HEK293 (cell line): ENCODE data around the gene MICU1.

Experiments
- BCL11B ChIP-seq: fragments of 450-650 bp; formaldehyde crosslinking; IDR thresholded peaks from 2 replicates; pipeline ENCODE4 v1.5.1; 2016; ENCODE audit warnings: low read depth, missing biosample characterization, missing genetic modification characterization
- HOXA7 ChIP-seq: sonication (generic); formaldehyde crosslinking; IDR thresholded peaks from 2 replicates; pipeline ENCODE4 v1.8.1; 2022; ENCODE audit warnings: missing genetic modification reagents, borderline replicate concordance
- SCRT2 ChIP-seq: fragments of 450-650 bp; formaldehyde crosslinking; IDR thresholded peaks from 2 replicates; pipeline ENCODE4 v1.5.1; 2016; ENCODE audit warnings: missing biosample characterization, missing genetic modification characterization
- SETDB1 ChIP-seq: IDR thresholded peaks from one replicate; pipeline ENCODE4 v1.6.1; 2017; ENCODE audit warnings: mild to moderate bottlenecking, low read length, moderate library complexity, mixed read lengths; ENCODE audit not compliant: insufficient read length
- SP3 ChIP-seq: fragments of 450-650 bp; formaldehyde crosslinking; IDR thresholded peaks from 2 replicates; pipeline ENCODE4 v1.5.1; 2016; ENCODE audit warnings: missing biosample characterization, missing genetic modification characterization
- ZBTB6 ChIP-seq: fragments of 450-650 bp; formaldehyde crosslinking; IDR thresholded peaks from 2 replicates; pipeline ENCODE4 v1.5.1; 2017; ENCODE audit warnings: missing biosample characterization, missing genetic modification characterization
- ZBTB8A ChIP-seq: fragments of 450-650 bp; formaldehyde crosslinking; IDR thresholded peaks from 2 replicates; pipeline ENCODE4 v1.5.1; 2016; ENCODE audit warnings: missing biosample characterization, missing genetic modification characterization
- ZIC2 ChIP-seq: fragments of 450-650 bp; formaldehyde crosslinking; IDR thresholded peaks from 2 replicates; pipeline ENCODE4 v1.5.1; 2016; ENCODE audit warnings: missing biosample characterization, missing genetic modification characterization
- ZNF121 ChIP-seq: fragments of 450-650 bp; formaldehyde crosslinking; IDR thresholded peaks from 2 replicates; pipeline ENCODE4 v1.5.1; 2016; ENCODE audit warnings: missing biosample characterization, missing genetic modification characterization
- ZNF133 ChIP-seq: fragments of 450-650 bp; formaldehyde crosslinking; IDR thresholded peaks from 2 replicates; pipeline ENCODE4 v1.5.1; 2016; ENCODE audit warnings: missing biosample characterization, missing genetic modification characterization
- ZNF174 ChIP-seq: fragments of 450-650 bp; formaldehyde crosslinking; IDR thresholded peaks from 2 replicates; pipeline ENCODE4 v1.5.0; 2017; ENCODE audit warnings: missing biosample characterization, mild to moderate bottlenecking, missing genetic modification characterization
- ZNF184 ChIP-seq: fragments of 450-650 bp; IDR thresholded peaks from 2 replicates; pipeline ENCODE4 v1.5.1; 2018; ENCODE audit warnings: missing biosample characterization, mild to moderate bottlenecking, missing genetic modification characterization
- ZNF19 ChIP-seq: fragments of 450-650 bp; formaldehyde crosslinking; IDR thresholded peaks from 2 replicates; pipeline ENCODE4; 2016; ENCODE audit warnings: missing biosample characterization, missing genetic modification characterization, low read depth
- ZNF211 ChIP-seq: fragments of 450-650 bp; formaldehyde crosslinking; IDR thresholded peaks from 2 replicates; pipeline ENCODE4 v1.5.1; 2016; ENCODE audit warnings: low read depth, missing biosample characterization, missing genetic modification characterization
- ZNF223 ChIP-seq: fragments of 450-650 bp; formaldehyde crosslinking; IDR thresholded peaks from 2 replicates; pipeline ENCODE4 v1.5.1; 2016; ENCODE audit warnings: missing biosample characterization, missing genetic modification characterization
- ZNF292 ChIP-seq: fragments of 450-650 bp; formaldehyde crosslinking; IDR thresholded peaks from 2 replicates; pipeline ENCODE4 v1.5.1; 2016; ENCODE audit warnings: low read depth, missing biosample characterization, missing genetic modification characterization, borderline replicate concordance
- ZNF362 ChIP-seq: fragments of 450-650 bp; formaldehyde crosslinking; IDR thresholded peaks from 2 replicates; pipeline ENCODE4 v1.5.1; 2016; ENCODE audit warnings: missing biosample characterization, missing genetic modification characterization
- ZNF518A ChIP-seq: fragments of 450-650 bp; formaldehyde crosslinking; conservative IDR thresholded peaks from 2 replicates; pipeline ENCODE4 v1.5.1; 2016; ENCODE audit warnings: low read depth, missing biosample characterization, missing genetic modification characterization
- ZNF549 ChIP-seq: fragments of 450-650 bp; IDR thresholded peaks from 2 replicates; pipeline ENCODE4 v1.5.1; 2018; ENCODE audit warnings: missing biosample characterization, missing genetic modification characterization, mild to moderate bottlenecking, inconsistent platforms, moderate library complexity
- ZNF704 ChIP-seq: fragments of 450-650 bp; formaldehyde crosslinking; IDR thresholded peaks from 2 replicates; pipeline ENCODE4 v1.5.1; 2016; ENCODE audit warnings: missing biosample characterization, missing genetic modification characterization
- ZNF747 ChIP-seq: fragments of 450-650 bp; formaldehyde crosslinking; IDR thresholded peaks from 2 replicates; pipeline ENCODE4 v1.5.1; 2016; ENCODE audit warnings: missing biosample characterization, missing genetic modification characterization
- ZNF768 ChIP-seq: fragments of 450-650 bp; formaldehyde crosslinking; IDR thresholded peaks from 2 replicates; pipeline ENCODE4 v1.5.1; 2018; ENCODE audit warnings: missing biosample characterization, mild to moderate bottlenecking, missing genetic modification characterization
- ZSCAN23 ChIP-seq: fragments of 450-650 bp; formaldehyde crosslinking; IDR thresholded peaks from 2 replicates; pipeline ENCODE4 v1.5.1; 2016; ENCODE audit warnings: missing biosample characterization, missing genetic modification characterization
- TF ChIP-seq, protein P1 (sequence below): fragments of 450-650 bp; formaldehyde crosslinking; IDR thresholded peaks from 2 replicates; pipeline ENCODE4 v1.5.1; 2016; ENCODE audit warnings: missing biosample characterization, missing genetic modification characterization
- TF ChIP-seq, protein P2 (sequence below): fragments of 450-650 bp; formaldehyde crosslinking; IDR thresholded peaks from 2 replicates; pipeline ENCODE4 v1.5.1; 2016; ENCODE audit warnings: missing biosample characterization, missing genetic modification characterization, low read depth
- TF ChIP-seq, protein P3 (sequence below): fragments of 450-650 bp; formaldehyde crosslinking; IDR thresholded peaks from 2 replicates; pipeline ENCODE4 v1.5.1; 2016; ENCODE audit warnings: missing biosample characterization, missing genetic modification characterization

MICU1 gene

DNA sequence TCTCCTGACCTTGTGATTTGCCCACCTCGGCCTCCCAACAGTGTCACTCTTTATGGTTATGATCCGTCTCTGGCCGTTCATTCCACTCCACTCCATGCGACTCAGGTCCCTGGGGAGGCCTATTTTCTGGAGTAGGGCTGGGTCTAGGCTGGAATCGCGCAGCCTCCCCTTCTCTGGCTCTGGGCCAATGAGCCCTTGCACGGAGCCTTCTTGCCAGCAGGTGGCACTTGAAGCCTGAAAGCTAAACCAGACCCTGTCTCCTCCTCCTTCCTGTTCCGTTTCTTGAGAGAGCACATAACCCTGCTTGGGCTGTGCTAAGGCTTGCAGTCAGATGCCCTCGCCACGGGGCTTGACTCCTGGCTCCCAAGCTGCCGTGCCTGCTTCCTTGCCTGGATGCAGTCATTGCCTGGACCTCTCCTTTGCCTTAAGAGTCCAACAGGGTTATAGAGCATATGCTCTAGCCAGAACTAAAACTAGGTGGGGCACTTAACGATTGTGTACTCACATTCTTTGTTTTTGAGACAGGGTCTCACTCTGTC, 261.6 kb downstream of the MICU1 start (continued):
- no peak for TF ChIP-seq ZNF174 (tag by site-specific recombination)
- TF ChIP-seq, protein P1, sequence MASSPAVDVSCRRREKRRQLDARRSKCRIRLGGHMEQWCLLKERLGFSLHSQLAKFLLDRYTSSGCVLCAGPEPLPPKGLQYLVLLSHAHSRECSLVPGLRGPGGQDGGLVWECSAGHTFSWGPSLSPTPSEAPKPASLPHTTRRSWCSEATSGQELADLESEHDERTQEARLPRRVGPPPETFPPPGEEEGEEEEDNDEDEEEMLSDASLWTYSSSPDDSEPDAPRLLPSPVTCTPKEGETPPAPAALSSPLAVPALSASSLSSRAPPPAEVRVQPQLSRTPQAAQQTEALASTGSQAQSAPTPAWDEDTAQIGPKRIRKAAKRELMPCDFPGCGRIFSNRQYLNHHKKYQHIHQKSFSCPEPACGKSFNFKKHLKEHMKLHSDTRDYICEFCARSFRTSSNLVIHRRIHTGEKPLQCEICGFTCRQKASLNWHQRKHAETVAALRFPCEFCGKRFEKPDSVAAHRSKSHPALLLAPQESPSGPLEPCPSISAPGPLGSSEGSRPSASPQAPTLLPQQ (tag by site-specific recombination): peak; percentile 77
- TF ChIP-seq ZNF518A (tag by site-specific recombination): no peak
- TF ChIP-seq ZSCAN23 (tag by site-specific recombination): no peak
- TF ChIP-seq, protein P2, sequence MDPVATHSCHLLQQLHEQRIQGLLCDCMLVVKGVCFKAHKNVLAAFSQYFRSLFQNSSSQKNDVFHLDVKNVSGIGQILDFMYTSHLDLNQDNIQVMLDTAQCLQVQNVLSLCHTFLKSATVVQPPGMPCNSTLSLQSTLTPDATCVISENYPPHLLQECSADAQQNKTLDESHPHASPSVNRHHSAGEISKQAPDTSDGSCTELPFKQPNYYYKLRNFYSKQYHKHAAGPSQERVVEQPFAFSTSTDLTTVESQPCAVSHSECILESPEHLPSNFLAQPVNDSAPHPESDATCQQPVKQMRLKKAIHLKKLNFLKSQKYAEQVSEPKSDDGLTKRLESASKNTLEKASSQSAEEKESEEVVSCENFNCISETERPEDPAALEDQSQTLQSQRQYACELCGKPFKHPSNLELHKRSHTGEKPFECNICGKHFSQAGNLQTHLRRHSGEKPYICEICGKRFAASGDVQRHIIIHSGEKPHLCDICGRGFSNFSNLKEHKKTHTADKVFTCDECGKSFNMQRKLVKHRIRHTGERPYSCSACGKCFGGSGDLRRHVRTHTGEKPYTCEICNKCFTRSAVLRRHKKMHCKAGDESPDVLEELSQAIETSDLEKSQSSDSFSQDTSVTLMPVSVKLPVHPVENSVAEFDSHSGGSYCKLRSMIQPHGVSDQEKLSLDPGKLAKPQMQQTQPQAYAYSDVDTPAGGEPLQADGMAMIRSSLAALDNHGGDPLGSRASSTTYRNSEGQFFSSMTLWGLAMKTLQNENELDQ (tag by site-specific recombination): no peak
- TF ChIP-seq ZNF121: no peak
- no peak for TF ChIP-seq ZNF133 (tag by site-specific recombination)
- TF ChIP-seq ZNF768 (tag by site-specific recombination): no peak; the same call in 1 of the 2 replicates
- 0 out of 2 replicates have a peak, but pooled peaks have one; percentile 25 for TF ChIP-seq SCRT2
- peak; percentile 81 for TF ChIP-seq ZBTB8A (tag by site-specific recombination)
- TF ChIP-seq BCL11B (tag by site-specific recombination): no peak
- no peak for TF ChIP-seq ZNF549
- no peak for TF ChIP-seq ZNF19
- TF ChIP-seq ZNF211: no peak
- TF ChIP-seq ZNF184 (tag by site-specific recombination): peak; percentile 94
- TF ChIP-seq ZBTB6: peak; percentile 74
- TF ChIP-seq HOXA7 (CRISPR knock-in tag): no peak
- TF ChIP-seq ZNF362 (tag by site-specific recombination): no peak
- TF ChIP-seq ZNF704 (tag by site-specific recombination): no peak
- peak; percentile 55; the same call in 1 of the 2 replicates for TF ChIP-seq SP3
- no peak for TF ChIP-seq ZNF292
- 0 out of 2 replicates have a peak, but pooled peaks have one; percentile 28 for TF ChIP-seq ZIC2 (tag by site-specific recombination)
- TF ChIP-seq ZNF223 (tag by site-specific recombination): no peak
- peak; percentile 13 for TF ChIP-seq SETDB1
- TF ChIP-seq ZNF747 (tag by site-specific recombination): no peak
- TF ChIP-seq, protein P3, sequence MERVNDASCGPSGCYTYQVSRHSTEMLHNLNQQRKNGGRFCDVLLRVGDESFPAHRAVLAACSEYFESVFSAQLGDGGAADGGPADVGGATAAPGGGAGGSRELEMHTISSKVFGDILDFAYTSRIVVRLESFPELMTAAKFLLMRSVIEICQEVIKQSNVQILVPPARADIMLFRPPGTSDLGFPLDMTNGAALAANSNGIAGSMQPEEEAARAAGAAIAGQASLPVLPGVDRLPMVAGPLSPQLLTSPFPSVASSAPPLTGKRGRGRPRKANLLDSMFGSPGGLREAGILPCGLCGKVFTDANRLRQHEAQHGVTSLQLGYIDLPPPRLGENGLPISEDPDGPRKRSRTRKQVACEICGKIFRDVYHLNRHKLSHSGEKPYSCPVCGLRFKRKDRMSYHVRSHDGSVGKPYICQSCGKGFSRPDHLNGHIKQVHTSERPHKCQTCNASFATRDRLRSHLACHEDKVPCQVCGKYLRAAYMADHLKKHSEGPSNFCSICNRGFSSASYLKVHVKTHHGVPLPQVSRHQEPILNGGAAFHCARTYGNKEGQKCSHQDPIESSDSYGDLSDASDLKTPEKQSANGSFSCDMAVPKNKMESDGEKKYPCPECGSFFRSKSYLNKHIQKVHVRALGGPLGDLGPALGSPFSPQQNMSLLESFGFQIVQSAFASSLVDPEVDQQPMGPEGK (tag by site-specific recombination): peak; percentile 83
